ENCODE data around the gene WDR49.

GRCh38 chr3:167481164-167481563, 172.6 kb downstream of the WDR49 start:
- TF ChIP-seq CTCF (IDR thresholded peaks at IDR 0.05) (no peak), EP300 (IDR thresholded peaks at IDR 0.05) (no peak)

Data from suprapubic skin (tissue), 3 donors.